GM18511 (cell line): ENCODE data around the gene HTR3E.
"Not testable (repeated sequence)": the region's sequence is repeated elsewhere in the genome, so short reads cannot be mapped to it uniquely, and the experiment has no call there.

Experiments used
- ATAC-seq: cut with Tn5 transposase; IDR thresholded peaks from one replicate; pipeline ENCODE4 v1.9.1; 2021; ENCODE audit warnings: mild to moderate bottlenecking, moderate library complexity; ENCODE audit not compliant: unreplicated experiment

HTR3E gene

DNA sequence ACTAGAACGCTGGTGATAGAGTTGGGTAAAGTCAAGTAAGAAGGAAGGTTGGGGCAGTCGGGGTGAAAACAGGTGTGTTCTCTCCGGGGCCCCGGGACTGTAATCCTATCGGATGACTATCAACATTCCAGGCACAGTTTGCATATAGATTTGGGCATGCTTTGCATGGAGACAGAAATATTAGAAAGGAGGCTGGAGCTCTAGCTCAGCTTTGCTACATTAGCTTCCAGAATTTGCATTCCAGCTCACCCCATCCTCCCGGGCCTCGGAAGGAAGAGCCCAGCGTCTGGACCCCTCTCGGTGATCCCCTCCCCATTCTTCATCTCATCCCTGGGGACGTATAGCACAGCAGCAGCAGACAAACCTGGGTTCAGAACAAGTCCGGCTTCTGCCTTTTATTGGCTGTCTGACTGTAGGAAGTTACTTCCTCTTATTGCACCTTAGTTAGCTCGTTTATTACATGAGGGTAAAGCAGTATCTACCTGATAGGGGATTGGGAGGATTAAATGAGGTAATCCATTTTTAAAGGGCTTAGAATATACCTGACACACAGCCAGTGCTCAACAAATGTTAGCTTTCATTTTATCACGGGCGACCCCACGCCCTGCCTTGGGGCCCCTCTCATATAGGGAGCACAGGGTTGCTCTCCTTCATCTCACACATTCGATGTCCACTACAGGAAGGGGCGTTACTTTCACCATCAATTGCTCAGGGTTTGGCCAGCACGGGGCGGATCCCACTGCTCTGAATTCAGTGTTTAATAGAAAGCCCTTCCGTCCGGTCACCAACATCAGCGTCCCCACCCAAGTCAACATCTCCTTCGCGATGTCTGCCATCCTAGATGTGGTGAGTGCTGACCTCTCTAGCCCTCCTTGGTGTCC lies 3.2 kb downstream of the HTR3E start:
- ATAC-seq: no peak

DNA sequence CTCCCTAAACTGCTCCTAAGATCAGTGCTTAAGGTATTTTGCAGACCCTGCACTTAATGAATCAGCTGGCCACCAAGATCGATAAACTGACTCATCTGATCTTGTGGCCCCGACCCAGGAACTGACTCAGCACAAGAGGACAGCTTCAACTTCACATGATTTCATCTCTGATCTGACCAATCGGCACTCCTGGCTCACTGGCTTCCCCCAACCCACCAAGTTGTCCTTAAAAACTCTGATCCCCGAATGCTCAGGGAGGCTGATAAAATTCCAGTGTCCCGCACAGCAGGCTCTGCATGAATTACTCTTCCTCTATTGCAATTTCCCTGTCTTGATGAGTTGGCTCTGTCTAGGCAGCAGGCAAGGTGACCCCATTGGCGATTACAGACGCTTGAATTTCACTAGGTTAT lies 13.5 kb downstream of the HTR3E start:
- no peak for ATAC-seq

DNA sequence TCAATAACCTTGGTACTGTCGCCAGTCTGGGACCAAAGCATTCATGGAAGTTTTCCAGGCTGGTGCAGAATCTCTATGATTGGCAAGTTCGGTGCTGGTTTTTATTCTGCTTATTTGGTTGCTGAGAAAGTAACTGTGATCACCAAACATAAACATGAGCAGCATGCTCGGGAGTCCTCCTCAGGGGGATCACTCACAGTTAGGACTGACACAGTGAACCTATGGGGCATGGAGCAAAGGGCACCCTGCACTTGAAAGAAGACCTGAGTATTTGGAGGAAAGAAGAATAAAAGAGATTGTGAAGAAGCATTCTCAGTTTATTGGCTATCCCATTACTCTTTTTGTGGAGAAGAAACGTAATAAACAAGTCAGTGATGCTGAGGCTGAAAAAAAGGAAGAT lies 19.2 kb downstream of the HTR3E start:
- ATAC-seq: no peak

DNA sequence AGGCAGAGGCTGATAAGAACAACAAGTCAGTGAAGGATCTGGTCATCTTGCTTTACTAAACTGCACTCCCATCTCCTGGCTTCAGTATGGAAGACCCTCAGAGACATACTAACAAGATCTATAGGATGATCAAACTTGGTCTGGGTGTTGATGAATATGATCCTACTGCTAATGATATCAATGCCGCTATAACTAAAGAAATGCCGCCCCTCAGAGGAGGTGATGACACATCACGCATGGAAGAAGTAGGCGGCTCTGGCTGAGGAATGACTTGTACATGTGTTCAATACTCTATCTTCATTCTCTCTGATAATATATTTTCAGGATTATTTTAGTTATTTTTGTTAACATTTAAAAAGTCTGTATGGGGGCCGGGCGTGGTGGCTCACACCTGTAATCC lies 20.8 kb downstream of the HTR3E start:
- no peak for ATAC-seq

DNA sequence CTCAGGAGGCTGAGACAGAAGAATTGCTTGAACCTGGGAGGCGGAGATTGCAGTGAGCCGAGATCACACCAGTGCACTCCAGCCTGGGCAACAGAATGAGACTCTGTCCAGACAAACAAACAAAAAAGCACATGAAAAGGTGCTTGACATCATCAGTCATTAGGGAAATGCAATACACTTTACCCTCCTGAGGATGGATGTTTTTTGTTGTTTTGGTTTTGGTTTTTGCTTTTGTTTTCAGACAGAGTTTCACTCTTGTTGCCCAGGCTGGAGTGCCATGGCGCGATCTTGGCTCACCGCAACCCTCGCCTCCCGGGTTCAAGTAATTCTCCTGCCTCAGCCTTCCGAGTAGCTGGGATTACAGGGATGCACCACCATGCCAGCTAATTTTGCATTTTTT lies 24.2 kb downstream of the HTR3E start:
- not testable (repeated sequence) for ATAC-seq

DNA sequence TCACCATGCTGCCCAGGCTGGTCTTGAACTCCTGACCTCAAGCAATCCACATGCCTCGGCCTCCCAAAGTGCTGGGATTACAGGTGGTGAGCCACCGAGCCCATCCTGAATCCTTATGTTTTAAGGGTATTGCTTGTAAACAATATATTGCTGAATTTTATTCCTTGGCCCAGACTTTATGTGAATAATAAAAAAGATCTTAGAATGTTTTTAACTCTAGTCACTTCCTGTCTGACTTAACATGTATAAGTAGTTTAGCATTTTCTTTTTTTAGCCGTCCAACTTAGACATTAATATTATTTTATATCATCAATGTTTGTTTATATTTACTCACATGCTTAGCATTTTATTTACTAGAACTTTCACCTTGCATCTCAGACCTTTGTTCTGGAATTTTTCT lies 29.1 kb downstream of the HTR3E start:
- ATAC-seq: no peak

DNA sequence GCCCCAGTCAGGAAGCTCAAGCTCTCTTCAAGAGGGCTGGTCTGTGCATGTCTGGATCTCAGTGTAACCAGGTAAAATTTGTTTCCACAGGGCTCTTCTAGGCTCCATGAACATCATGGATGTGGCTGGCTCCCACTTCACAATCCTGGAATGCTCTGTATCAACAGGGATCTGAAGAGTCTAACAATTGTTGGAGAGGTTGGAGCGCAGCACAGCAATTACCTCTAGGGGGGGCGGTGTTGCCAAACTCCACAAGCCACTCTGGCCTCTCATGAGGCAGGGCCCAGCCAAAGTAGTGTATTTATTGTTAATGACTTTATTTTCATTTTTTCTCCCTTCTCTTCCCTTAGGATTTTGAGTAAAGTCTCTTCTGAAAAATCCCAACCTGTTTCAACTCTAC lies 32.1 kb downstream of the HTR3E start:
- ATAC-seq: no peak

DNA sequence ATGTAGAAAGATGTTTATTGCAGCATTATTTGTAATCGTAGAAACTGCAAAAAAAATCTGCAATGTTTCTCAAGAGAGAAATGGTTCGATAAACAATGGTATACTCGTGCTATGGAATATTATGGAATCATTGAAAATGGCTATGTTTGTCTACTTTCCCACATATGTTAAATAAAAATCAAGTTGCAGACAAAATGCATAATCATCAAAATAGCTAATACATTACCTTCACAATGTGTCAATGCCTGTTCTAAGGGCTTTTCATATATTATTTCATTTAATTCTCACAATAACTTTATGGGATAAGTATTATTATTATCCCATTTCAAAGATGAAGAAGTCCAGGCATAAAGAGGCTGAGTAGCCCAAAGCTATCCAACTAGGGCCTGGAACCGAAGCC lies 36.1 kb downstream of the HTR3E start:
- ATAC-seq: no peak

DNA sequence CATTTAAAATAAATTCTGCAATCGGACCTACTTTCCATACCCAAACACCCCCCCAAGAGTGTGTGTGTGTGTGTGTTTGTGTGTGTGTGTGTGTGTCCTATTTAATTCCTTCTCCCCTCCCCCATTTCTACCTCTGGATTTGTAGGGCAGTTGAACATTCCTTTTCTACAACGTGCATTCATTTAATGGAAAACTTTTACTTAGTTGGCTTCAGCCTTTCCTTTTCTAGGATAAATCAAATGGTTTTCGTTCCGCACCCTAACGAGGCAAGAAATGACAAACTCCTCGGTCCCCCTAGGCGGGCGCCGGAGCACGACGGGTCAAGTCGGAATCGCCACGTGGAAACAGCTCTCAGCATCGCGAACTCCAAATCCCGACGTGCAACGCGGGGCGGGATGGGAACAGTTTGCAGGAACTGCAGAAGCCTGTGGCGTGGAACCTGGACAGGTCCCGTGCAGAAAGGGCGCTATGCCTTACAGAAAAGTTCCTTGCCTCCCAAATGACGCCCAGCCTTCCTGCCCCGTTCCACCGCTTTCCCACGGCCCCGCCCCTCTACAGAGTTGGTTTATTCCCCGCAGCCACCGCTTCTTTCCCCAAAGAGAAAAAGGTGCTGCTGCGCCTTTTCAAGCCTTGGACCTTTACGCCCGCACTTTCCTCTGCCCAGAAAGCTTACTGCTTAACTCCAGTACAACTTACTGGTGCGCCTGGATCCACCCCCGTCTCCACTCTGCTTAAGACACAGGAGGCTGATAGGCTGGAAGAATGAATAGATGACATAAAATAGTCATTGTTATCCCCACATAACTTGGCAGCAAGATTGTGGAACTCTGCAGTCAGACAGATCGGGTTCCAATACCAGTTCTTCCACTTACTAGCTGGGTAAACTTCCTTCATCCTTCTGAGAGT lies 37.2 kb downstream of the HTR3E start:
- peak; percentile 41 for ATAC-seq

DNA sequence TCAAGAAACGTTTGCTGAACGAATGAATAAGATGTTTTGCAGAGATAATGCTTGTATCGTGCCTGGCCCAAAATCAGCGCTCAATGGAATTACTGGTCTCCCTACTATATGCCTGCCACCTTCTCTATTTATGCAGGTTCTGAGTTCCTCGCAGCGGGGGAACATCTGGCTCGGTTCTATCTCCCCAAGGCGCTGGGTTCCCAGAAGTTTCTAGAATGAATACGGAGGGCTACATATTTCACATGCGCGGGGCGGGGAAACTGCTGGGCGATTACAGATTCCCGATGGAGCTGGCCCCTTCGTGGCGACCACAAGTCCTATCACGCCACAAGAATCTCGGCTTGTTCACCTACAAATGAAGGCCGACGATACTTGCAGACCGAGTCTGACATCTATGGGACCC lies 37.9 kb downstream of the HTR3E start:
- ATAC-seq: peak; percentile 22

DNA sequence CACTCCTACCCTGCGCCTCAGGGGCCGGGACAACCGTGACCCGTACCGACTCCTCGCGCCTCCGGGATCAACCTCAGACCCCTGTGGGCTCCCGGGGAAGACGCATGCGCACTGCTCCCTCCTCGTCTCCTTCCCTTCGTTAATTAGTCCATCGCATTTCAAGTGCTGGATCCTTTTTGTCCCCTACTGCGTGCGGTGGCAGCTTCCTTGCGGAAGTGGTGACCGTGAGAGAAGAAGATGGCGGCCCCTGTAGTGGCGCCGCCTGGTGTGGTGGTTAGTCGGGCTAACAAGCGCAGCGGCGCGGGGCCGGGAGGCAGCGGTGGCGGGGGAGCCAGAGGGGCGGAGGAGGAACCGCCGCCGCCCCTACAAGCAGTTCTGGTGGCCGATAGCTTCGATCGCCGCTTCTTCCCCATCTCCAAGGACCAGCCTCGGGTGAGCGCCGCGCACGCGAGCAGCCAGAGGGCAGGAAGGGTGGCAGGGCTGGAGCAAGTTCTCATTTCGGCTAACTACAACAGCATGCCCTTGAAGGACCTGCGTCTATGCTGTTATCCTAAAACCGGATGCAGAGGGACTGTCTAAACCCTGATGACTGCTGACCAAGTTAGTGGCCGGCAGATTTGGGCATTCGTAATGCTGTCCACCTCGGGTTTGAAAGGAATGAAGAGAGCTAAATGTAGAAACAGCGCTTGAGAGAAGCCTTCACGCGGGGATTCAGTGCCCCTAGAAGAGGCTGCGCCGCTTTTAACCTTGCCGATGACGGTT lies 38.5 kb downstream of the HTR3E start, which contains the start of gene EIF2B5:
Gene EIF2B5 (plus strand): TSS at position 210 of the 762 bp plus-strand sequence. CDS start 28 bp downstream, at position 238.
- peak; percentile 92 for ATAC-seq

DNA sequence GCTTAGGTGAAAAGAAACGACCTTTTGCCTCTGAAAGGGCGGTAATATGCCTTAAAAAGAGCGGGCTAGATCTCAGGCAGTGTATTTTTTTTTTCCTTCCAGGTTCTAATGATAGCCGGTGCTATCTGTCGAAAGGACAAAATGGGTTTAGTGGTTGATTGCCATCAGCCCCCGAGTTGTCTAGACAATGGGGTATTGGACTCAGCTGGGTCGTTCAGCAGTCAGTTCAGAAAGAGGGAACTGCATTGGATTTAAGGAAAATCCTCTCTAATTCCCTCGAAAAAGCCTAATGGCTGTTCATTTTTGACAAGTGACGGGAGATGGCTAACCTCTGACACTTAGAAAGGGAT lies 39.0 kb downstream of the HTR3E start:
- no peak for ATAC-seq

DNA sequence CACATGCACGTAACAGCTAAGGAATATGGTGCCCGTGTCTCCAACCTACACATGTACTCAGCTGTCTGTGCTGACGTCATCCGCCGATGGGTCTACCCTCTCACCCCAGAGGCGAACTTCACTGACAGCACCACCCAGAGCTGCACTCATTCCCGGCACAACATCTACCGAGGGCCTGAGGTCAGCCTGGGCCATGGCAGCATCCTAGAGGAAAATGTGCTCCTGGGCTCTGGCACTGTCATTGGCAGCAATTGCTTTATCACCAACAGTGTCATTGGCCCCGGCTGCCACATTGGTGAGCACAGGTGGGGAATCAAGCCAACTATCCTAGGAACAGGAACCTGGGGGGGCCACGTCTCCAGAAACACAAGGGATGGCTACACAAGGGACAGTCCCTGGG lies 43.6 kb downstream of the HTR3E start:
- no peak for ATAC-seq

DNA sequence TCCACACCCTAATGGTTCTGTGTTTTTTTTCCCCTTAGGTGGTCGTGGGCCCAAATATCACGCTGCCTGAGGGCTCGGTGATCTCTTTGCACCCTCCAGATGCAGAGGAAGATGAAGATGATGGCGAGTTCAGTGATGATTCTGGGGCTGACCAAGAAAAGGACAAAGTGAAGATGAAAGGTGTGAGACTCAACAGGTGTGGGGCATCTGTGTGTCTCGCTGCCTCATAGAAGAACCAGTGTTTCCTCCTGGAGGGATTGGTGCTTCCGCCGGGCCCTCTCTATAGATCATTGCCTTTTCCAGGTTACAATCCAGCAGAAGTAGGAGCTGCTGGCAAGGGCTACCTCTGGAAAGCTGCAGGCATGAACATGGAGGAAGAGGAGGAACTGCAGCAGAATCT lies 45.3 kb downstream of the HTR3E start:
- ATAC-seq: no peak

DNA sequence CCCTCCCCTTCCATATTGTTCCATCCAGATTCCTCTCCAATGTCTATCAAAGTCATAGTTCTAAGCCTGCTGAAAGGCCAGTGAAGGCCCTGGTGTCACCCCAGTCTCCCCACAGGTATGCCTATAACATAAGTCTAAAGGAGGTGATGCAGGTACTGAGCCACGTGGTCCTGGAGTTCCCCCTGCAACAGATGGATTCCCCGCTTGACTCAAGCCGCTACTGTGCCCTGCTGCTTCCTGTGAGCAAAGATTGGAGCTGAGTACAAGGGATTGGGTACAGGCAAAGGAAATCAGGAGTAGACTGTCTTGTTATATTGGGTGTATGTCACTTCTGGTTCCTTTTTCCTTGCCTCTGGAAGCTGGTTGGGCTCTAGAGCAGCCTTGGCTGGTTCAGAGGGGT lies 46.5 kb downstream of the HTR3E start:
- no peak for ATAC-seq

DNA sequence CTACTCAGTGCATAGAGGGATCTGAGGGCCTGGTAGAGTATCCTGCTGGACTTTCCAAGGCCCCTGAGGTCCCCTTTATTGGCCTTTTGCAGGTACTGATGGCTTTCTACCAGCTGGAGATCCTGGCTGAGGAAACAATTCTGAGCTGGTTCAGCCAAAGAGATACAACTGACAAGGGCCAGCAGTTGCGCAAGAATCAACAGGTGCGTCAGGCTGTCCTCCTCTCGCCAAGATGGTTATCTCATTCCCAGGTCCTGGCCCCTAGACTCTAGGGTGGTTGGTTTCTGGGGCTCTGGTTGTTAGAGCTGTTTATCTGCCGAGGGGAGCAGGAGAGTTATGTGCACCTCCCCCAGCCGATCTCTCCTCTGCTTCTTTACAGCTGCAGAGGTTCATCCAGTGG lies 47.6 kb downstream of the HTR3E start:
- no peak for ATAC-seq

DNA sequence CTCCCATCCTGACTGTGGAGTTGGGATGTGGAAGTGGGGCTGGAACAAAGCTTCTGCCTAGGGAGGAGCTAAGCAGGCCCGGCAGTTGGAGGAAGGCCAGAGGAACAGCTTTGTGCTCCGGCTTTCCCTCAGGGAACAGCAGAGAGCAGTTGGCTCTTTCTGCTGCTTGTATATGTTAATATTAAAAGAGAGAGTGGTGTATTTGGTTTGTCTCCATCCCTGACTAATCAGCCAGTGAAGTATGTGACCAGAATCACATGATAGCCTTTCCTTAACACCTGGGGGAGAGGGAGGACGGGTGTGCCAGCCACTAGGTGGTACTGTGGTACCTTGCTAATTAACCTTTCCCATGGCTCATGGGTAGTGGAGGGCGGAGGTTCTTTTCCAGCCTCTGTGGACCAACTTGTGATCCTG lies 48.3 kb downstream of the HTR3E start:
- no peak for ATAC-seq

DNA sequence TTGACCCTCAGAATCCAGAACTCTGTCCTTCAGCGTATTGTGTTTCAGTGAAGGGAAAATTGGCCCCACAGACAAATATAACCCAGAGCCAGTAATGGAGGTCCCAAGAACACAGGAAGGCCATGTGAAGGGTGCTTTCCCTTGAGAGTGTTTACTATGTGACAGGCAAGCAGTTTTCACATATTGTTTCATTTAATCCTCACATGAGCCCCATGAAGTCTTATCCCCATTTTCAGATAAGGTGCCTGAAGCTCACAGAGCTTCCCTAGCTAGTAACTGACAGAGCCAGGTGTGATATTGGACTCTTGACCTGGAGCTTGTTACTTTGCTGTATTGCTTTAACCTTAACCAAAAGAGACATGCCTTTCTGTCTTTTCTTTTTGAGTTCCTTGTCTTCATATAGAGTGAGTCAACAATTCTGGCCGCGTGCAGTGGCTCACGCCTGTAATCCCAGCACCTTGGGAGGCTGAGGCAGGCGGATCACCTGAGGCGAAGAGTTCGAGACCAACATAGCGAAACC lies 48.9 kb downstream of the HTR3E start:
- no peak for ATAC-seq

DNA sequence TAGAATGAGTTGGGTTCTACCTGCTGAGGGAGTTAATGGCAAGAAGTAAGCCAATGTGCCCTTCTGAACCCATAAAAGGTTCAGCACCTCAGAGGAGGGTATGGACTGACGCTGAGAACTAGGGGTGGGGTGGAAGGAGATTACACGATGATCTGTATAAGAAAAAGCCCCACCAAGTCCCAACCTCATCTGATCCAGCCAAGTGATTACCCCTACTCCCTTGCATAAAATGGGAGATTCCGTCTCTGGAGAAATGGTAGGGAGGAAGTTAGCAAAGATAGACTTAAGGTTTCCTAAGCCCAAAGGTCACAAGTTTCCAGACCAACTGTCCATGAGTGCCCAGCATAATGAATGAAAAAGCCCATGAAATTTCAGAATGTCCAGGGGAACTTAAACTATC lies 51.2 kb downstream of the HTR3E start:
- ATAC-seq: no peak

DNA sequence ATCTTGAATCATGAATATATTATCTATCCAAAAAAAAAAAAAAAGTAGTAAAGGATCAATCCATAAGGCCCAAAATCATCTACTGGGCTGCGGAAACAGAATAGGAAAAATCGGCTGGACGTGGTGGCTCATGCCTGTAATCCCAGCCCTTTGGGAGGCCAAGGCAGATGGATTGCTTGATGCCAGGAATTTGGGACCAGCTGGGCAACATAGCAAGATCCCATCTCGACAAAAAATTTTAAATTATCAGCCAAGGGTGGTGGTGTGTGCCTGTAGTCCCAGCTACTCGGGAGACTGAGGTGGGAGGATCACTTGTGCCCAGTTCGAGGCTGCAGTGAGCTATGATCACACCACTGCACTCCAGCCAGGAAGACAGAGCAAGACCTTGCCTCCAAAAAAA lies 52.3 kb downstream of the HTR3E start:
- ATAC-seq: no peak

DNA sequence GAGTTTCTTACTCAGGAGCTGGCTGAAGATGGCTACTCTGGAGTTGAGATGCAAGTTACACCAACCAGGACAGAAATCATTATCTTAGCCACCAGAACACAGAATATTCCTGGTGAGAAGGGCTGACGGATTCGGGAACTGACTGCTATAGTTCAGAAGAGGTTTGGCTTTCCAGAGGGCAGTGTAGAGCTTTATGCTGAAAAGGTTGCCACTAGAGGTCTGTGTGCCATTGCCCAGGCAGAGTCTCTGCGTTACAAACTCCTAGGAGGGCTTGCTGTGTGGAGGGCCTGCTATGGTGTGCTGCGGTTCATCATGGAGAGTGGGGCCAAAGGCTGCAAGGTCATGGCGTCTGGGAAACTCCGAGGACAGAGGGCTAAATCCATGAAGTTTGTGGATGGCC lies 52.9 kb downstream of the HTR3E start:
- ATAC-seq: not testable (repeated sequence)
